Tibial artery (tissue), 4 donors: ENCODE results near the gene WBP11.
"Not testable (repeated sequence)": the region's sequence is repeated elsewhere in the genome, so short reads cannot be mapped to it uniquely, and the experiment has no call there.

ENCODE experiments used
- DNase-seq, 2 donors: peaks; one replicate each; pipeline ENCODE4 v3.0.0-alpha.2; 2019
- H3K27ac ChIP-seq, 2 donors: fragments of 200-600 bp; sonication (generic) in 1 of 2; 1 replicate in 1 of 2; 2 replicates in 1 of 2; pipeline ENCODE4 v1.5.1; 2018 to 2019; ENCODE audit warnings: mild to moderate bottlenecking in 1 of 2
- H3K27me3 ChIP-seq, 2 donors: fragments of 200-600 bp; sonication (generic) in 1 of 2; one replicate each; pipeline versions ENCODE4 v1.5.1 to v1.6.0; 2016 to 2019
- H3K36me3 ChIP-seq, 3 donors: fragments of 200-600 bp; sonication (generic) in 2 of 3; one replicate each; pipeline ENCODE4 v1.5.1; 2016 to 2019; ENCODE audit warnings: mild to moderate bottlenecking in 2 of 3
- H3K4me1 ChIP-seq, 4 donors: fragments of 200-600 bp; sonication (generic) in 2 of 4; 1 replicate in 3 of 4; 2 replicates in 1 of 4; pipeline ENCODE4 v1.5.1; 2016 to 2019
- H3K4me3 ChIP-seq, 2 donors: fragments of 200-600 bp; sonication (generic) in 1 of 2; 1 replicate in 1 of 2; 2 replicates in 1 of 2; pipeline ENCODE4 v1.5.1; 2018 to 2019; ENCODE audit warnings: mild to moderate bottlenecking in 2 of 2
- H3K9me3 ChIP-seq, 3 donors: fragments of 200-600 bp; sonication (generic) in 1 of 3; one replicate each; pipeline ENCODE4 v1.5.1; 2016 to 2019
- CTCF ChIP-seq, 2 experiments: fragments of 200-600 bp in 1 of 2; fragments of 450-650 bp in 1 of 2; IDR thresholded peaks; one replicate each; pipeline ENCODE4 v1.5.1; 2017 to 2019; ENCODE audit warnings: antibody characterized with exemption in 2 of 2, mild to moderate bottlenecking in 1 of 2, moderate library complexity in 1 of 2
- intact Hi-C: fragments of 100-400 bp; cut with DNase I; formaldehyde crosslinking; loops from one replicate; pipeline ENCODE4 v1.15.0; 2023; ENCODE audit warnings: low total_unique reads

WBP11 gene

GRCh38 chr12:14768823-14769405, 34.4 kb downstream of the WBP11 start:
- TF ChIP-seq CTCF (IDR thresholded peaks at IDR 0.05), result no peak
- DNase-seq, result no peak

GRCh38 chr12:14767617-14768016, 35.7 kb downstream of the WBP11 start:
- Histone ChIP-seq H3K36me3 (peaks cover 0 to 17% (median 5%) of the 10 kb centered on the region in 3 donors), H3K27me3 (no peaks in the 10 kb centered on the region), H3K9me3 (peaks cover 0 to 8% (median 0%) of the 10 kb centered on the region in 3 donors), H3K4me3 (peak overlapping the region in 1 of 2 donors; percentile 94), H3K27ac (no peak overlapping the region), H3K4me1 (peaks cover 0 to 33% (median 4%) of the 10 kb centered on the region in 4 donors)
- intact Hi-C loops, result no loop called here
- TF ChIP-seq CTCF (IDR thresholded peaks at IDR 0.05), result no peak
- no peak for DNase-seq

More at GRCh38 chr12:14768823-14769405, 34.4 kb downstream of the WBP11 start:
- no peaks in the 10 kb centered on the region for H3K27me3 ChIP-seq
- H3K4me1 ChIP-seq, result peaks cover 0 to 40% (median 4%) of the 10 kb centered on the region in 4 donors
- H3K4me3 ChIP-seq, result peak overlapping the region; percentile 80 to 94
- intact Hi-C loops, result no loop called here
- peaks cover 0 to 8% (median 0%) of the 10 kb centered on the region in 3 donors for H3K9me3 ChIP-seq
- H3K36me3 ChIP-seq, result peaks cover 0 to 15% (median 5%) of the 10 kb centered on the region in 3 donors
- peak overlapping the region; percentile 96 to 97 for H3K27ac ChIP-seq

GRCh38 chr12:14766649-14767215, 36.5 kb downstream of the WBP11 start:
- H3K9me3 ChIP-seq, result peaks cover 0 to 8% (median 0%) of the 10 kb centered on the region in 3 donors
- no peak for DNase-seq
- intact Hi-C loops, result no loop called here
- TF ChIP-seq CTCF (IDR thresholded peaks at IDR 0.05), result no peak
- peaks cover 0 to 19% (median 5%) of the 10 kb centered on the region in 3 donors for H3K36me3 ChIP-seq
- peaks cover 0 to 27% (median 4%) of the 10 kb centered on the region in 4 donors for H3K4me1 ChIP-seq
- H3K27me3 ChIP-seq, result no peaks in the 10 kb centered on the region
- H3K4me3 ChIP-seq, result no peak overlapping the region
- H3K27ac ChIP-seq, result no peak overlapping the region

GRCh38 chr12:14766020-14766419, 37.3 kb downstream of the WBP11 start:
- H3K27ac ChIP-seq, H3K27me3 ChIP-seq, intact Hi-C loops, H3K9me3 ChIP-seq, H3K4me3 ChIP-seq, DNase-seq: not testable (repeated sequence)
- peaks cover 2 to 19% (median 5%) of the 10 kb centered on the region in 3 donors for H3K36me3 ChIP-seq
- H3K4me1 ChIP-seq, result peaks cover 0 to 22% (median 4%) of the 10 kb centered on the region in 4 donors

- H3K27me3 ChIP-seq, result no peaks in the 10 kb centered on the region
- no peak overlapping the region for H3K4me3 ChIP-seq
- intact Hi-C loops, result no loop called here
- H3K36me3 ChIP-seq, result peaks cover 5 to 19% (median 9%) of the 10 kb centered on the region in 3 donors
- no peak overlapping the region for H3K27ac ChIP-seq
- peaks cover 0 to 8% (median 0%) of the 10 kb centered on the region in 3 donors for H3K9me3 ChIP-seq
- TF ChIP-seq CTCF (IDR thresholded peaks at IDR 0.05), result no peak
- peaks cover 0 to 22% (median 4%) of the 10 kb centered on the region in 4 donors for H3K4me1 ChIP-seq
- DNase-seq, result no peak
These were observed 37.9 kb downstream of the WBP11 start for GRCh38 chr12:14765398-14765797.

- H3K36me3 ChIP-seq, result peaks cover 0 to 13% (median 7%) of the 10 kb centered on the region in 3 donors
- H3K4me3 ChIP-seq, H3K9me3 ChIP-seq, H3K27me3 ChIP-seq, DNase-seq, H3K4me1 ChIP-seq, H3K27ac ChIP-seq, intact Hi-C loops: not testable (repeated sequence)
These were observed 43.5 kb downstream of the WBP11 start for GRCh38 chr12:14759711-14760280.
